Activated CD8-positive, alpha-beta memory T cell treated with anti-CD3 and anti-CD28 coated beads, Interleukin-2, amount 10 ng/mL, durations not matched to agents 7 days and 5 days (primary cell): Measurements from ENCODE around the gene FGFR3. TPM values are rescaled to one million over a fixed set of nuclear protein-coding genes. Genes with fewer than 3 reads are reported as not detected.

ENCODE experiments used
- ATAC-seq: fragments of 150-1000 bp; cut with Tn5 transposase; one replicate; pipeline ENCODE4 v1.10.0; 2021; ENCODE audit warnings: moderate library complexity
- CTCF ChIA-PET: fragments of 350-600 bp; sonication (Branson Sonifier 250); formaldehyde crosslinking; loops from one replicate; lab custom pipeline; 2021; ENCODE audit warnings: antibody characterized with exemption; lab: Charles Lee
- DNase-seq: peaks from one replicate; pipeline ENCODE4 v3.0.0-alpha.2; 2020
- H3K27ac Mint-ChIP-seq: one replicate; pipeline ENCODE4 v1.8.0; 2021; ENCODE audit warnings: mild to moderate bottlenecking, mixed read lengths
- H3K27me3 Mint-ChIP-seq: one replicate; pipeline ENCODE4 v1.8.0; 2021; ENCODE audit warnings: mixed read lengths
- H3K36me3 Mint-ChIP-seq: one replicate; pipeline ENCODE4 v1.8.0; 2021; ENCODE audit warnings: mild to moderate bottlenecking, mixed read lengths
- H3K4me1 Mint-ChIP-seq: one replicate; pipeline ENCODE4 v1.8.0; 2021; ENCODE audit warnings: mixed read lengths
- H3K4me3 Mint-ChIP-seq: one replicate; pipeline ENCODE4 v1.8.0; 2021; ENCODE audit warnings: mild to moderate bottlenecking, moderate library complexity, mixed read lengths
- H3K9me3 Mint-ChIP-seq: one replicate; pipeline ENCODE4 v1.8.0; 2022; ENCODE audit warnings: low read depth, mixed read lengths
- total RNA-seq, 2 experiments: library from RNA; stranded (reverse); gene quantifications; one replicate each; pipeline ENCODE4 v1.2.3, GENCODE V29; 2021

The FGFR3 gene
- total RNA-seq: under 1 TPM; 0.15 to 0.21 TPM

DNA sequence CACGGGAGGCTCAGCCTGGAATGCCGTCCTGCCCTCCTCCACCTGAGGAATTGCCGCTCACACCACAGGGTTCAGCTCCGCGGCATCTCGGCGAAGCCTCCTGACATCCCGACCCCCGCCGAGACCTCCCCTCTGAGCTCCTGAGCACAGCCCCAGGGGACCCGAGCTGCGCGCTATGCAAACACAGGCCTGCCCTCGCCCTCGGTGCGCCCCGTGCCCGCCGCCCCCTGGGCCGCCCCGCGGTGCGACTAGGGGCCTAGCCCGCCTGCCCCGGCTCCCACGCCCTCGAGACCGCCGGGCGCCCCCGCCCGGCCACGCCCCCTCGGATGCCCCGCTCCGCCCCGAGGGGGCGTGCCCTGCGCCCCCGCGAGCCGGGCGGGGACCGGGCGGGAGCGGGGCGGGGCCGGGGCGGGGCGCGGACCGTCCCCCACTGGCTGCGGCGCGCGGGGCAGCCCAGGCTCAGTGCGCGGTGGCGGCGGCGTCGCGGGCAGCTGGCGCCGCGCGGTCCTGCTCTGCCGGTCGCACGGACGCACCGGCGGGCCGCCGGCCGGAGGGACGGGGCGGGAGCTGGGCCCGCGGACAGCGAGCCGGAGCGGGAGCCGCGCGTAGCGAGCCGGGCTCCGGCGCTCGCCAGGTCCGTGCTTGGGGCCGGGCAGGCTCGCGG lies at the start of gene FGFR3:
Gene FGFR3 (plus strand): TSS at position 462 of the 664 bp plus-strand sequence. CDS start 642 bp downstream, outside the sequence.
- H3K27ac Mint-ChIP-seq: no peak within 1 kb of the TSS
- H3K4me1 Mint-ChIP-seq: peaks cover 2% of the 10 kb centered on the region
- ATAC-seq (peak; percentile 79), DNase-seq (no peak)
- CTCF ChIA-PET: interaction anchor here (1.0 to 2.3 kb wide), 4 partner anchors 17 to 110 kb away, joined by 3 to 7 read pairs (median 4); no protein-coding TSS in a partner anchor
- no peaks in the 10 kb centered on the region for H3K36me3 Mint-ChIP-seq
- H3K9me3 Mint-ChIP-seq: no peaks in the 10 kb centered on the region
- no peak within 1 kb of the TSS for H3K4me3 Mint-ChIP-seq
- H3K27me3 Mint-ChIP-seq: peaks cover 34% of the 10 kb centered on the region

DNA sequence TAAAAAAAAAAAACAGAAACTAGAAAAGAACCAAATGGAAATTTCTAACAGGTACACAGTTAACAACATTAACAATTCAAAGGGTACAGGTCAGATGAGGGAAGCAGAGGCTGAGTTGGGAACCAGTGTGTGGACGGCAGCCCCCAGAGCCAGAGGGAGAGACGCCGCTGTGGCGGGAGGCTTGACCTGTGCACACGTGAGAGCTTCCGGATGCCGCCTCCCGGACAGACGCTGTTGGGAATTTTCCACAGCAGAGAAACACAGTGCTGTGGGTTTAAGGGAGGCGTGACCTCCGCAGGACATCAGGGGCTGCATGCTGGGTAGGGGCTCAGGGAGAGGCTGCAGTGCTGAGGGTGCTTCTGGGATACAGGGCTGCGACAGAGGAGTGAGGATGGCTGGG lies 49.5 kb upstream of the FGFR3 start:
- Mint-ChIP-seq H3K4me3 (no peak overlapping the region), H3K36me3 (peaks cover 28% of the 10 kb centered on the region), H3K4me1 (no peaks in the 10 kb centered on the region), H3K9me3 (peaks cover 1% of the 10 kb centered on the region), H3K27ac (no peak overlapping the region), H3K27me3 (no peaks in the 10 kb centered on the region)
- ATAC-seq (no peak), DNase-seq (no peak)
- CTCF ChIA-PET: interaction anchor here (1.0 to 3.0 kb wide), 4 partner anchors 48 to 156 kb away, joined by 3 to 18 read pairs (median 4); no protein-coding TSS in a partner anchor

DNA sequence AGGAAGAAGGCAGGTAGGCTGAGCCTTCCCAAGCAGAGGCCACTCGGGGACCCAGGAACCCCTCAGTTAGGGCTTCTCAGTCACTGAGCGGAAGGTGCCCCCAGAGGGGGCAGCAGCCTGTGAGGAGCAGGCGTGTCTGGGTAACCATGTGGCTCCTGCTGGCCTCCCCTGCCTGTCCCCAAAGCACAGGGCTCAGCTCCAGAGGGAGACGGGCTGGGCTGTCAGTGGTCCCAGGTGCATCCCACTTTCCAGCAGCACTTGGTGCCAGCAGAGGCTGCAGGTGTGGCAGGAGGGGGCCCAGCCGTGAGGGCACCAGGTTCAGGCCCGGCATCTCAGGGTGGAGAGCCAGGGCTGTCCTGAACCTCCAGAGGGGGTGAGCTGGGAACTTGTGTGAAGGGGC lies 49.1 kb upstream of the FGFR3 start:
- no peak for DNase-seq
- no peaks in the 10 kb centered on the region for H3K27me3 Mint-ChIP-seq
- no peak for ATAC-seq
- peak overlapping the region; percentile 13 for H3K27ac Mint-ChIP-seq
- H3K4me1 Mint-ChIP-seq: no peaks in the 10 kb centered on the region
- no peak overlapping the region for H3K4me3 Mint-ChIP-seq
- H3K36me3 Mint-ChIP-seq: peaks cover 24% of the 10 kb centered on the region
- CTCF ChIA-PET: interaction anchor here (1.0 to 4.1 kb wide), 6 partner anchors 20 to 78 kb away, joined by 3 to 18 read pairs (median 4); no protein-coding TSS in a partner anchor
- H3K9me3 Mint-ChIP-seq: no peaks in the 10 kb centered on the region

DNA sequence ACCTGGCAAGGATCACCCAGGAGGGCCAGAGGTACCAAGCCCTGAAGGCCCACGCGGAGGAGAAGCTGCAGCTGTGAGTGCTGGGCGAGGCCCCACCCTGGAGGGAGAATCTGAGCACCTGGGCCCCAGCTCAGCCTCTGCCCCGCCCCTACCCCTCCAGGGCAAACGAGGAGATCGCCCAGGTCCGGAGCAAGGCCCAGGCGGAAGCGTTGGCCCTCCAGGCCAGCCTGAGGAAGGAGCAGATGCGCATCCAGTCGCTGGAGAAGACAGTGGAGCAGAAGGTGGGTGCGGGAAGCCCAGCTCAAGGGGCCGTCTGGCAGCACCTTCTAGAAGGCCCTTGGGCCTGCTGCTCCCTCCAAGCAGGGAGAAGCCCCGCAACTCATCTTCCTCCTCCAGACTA lies 48.5 kb upstream of the FGFR3 start:
- Mint-ChIP-seq H3K9me3 (no peaks in the 10 kb centered on the region), H3K4me1 (no peaks in the 10 kb centered on the region), H3K36me3 (peaks cover 20% of the 10 kb centered on the region), H3K4me3 (no peak overlapping the region), H3K27me3 (no peaks in the 10 kb centered on the region), H3K27ac (no peak overlapping the region)
- CTCF ChIA-PET: interaction anchor here (1.0 to 4.1 kb wide), 7 partner anchors 21 to 155 kb away, joined by 3 to 18 read pairs (median 4); no protein-coding TSS in a partner anchor
- DNase-seq (no peak), ATAC-seq (no peak)

DNA sequence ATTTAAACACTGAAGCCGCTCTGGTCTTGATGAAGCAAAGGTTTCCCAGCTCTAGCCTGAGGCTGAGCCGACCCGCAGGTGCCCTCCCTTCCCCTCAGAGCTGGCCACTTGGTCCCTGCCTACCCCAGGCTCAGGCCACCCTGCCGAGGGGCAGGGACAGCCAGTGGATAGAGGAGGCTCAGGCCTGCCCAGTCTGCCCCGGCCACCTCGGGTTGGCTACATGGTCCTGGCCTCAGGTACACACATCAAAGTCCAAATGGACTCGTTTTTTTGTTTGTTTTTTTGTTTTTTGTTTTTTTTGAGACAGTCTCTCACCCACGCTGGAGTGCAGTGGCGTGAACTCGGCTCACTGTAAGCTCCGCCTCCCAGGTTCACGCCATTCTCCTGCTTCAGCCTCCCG lies 47.9 kb upstream of the FGFR3 start:
- ATAC-seq: no peak
- H3K27ac Mint-ChIP-seq: no peak overlapping the region
- no peak for DNase-seq
- CTCF ChIA-PET: interaction anchor here (1.0 to 4.1 kb wide), 9 partner anchors 11 to 154 kb away, joined by 3 to 22 read pairs (median 5); no protein-coding TSS in a partner anchor
- H3K36me3 Mint-ChIP-seq: peaks cover 20% of the 10 kb centered on the region
- H3K4me3 Mint-ChIP-seq: no peak overlapping the region
- H3K9me3 Mint-ChIP-seq: no peaks in the 10 kb centered on the region
- no peaks in the 10 kb centered on the region for H3K27me3 Mint-ChIP-seq
- no peaks in the 10 kb centered on the region for H3K4me1 Mint-ChIP-seq

DNA sequence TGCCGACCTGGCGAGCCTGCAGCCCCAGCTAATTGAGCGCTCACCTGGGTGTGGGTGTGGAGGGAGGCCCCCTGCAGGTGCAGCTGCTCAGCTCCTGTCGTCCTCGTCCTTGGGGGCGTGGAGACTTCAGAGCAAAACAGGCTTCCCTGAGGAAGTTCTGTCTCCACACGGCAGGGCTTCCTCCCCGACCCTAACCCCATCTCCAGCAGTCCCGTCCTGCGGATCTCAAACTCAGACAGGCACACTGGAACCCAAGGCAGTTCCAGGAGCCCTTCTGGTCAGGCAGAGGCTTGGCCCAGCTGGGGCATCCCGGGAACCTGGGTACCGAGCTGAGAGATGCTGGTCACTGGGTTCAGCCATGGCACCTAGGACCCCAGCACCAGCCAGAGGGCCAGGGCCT lies 47.4 kb upstream of the FGFR3 start:
- no peak overlapping the region for H3K4me3 Mint-ChIP-seq
- no peak overlapping the region for H3K27ac Mint-ChIP-seq
- DNase-seq (no peak), ATAC-seq (no peak)
- H3K27me3 Mint-ChIP-seq: no peaks in the 10 kb centered on the region
- CTCF ChIA-PET: interaction anchor here (0.8 to 4.1 kb wide), 9 partner anchors 11 to 154 kb away, joined by 3 to 22 read pairs (median 5); no protein-coding TSS in a partner anchor
- H3K9me3 Mint-ChIP-seq: no peaks in the 10 kb centered on the region
- H3K36me3 Mint-ChIP-seq: peaks cover 18% of the 10 kb centered on the region
- H3K4me1 Mint-ChIP-seq: no peaks in the 10 kb centered on the region

DNA sequence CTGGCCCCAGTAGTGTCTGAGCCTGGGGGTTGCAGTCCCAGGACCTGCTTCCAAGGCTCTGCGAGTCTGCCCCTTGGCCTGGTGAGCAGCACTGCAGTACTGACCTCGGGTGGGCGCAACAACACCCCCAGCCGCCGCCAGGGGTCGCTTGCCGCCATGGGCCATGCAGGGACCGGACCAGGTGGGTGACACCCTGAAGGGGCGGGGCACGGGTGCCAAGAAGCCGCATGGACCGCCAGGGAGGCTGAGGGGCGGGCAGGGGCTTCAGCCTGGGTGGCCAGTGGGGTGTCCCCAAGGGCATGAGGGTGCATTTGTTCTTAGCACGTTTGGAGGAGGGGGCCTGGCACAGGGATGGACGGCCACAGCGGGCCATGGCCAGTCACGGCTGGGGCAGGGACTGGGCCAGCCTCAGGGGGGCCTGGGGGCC lies 46.8 kb upstream of the FGFR3 start:
- Mint-ChIP-seq H3K36me3 (peaks cover 14% of the 10 kb centered on the region), H3K27me3 (no peaks in the 10 kb centered on the region), H3K4me1 (no peaks in the 10 kb centered on the region), H3K27ac (no peak overlapping the region), H3K4me3 (no peak overlapping the region), H3K9me3 (no peaks in the 10 kb centered on the region)
- DNase-seq (peak; percentile 88), ATAC-seq (peak; percentile 75)
- CTCF ChIA-PET: interaction anchor here (0.7 to 6.1 kb wide), 13 partner anchors 8 to 161 kb away, joined by 3 to 86 read pairs (median 5); no protein-coding TSS in a partner anchor

DNA sequence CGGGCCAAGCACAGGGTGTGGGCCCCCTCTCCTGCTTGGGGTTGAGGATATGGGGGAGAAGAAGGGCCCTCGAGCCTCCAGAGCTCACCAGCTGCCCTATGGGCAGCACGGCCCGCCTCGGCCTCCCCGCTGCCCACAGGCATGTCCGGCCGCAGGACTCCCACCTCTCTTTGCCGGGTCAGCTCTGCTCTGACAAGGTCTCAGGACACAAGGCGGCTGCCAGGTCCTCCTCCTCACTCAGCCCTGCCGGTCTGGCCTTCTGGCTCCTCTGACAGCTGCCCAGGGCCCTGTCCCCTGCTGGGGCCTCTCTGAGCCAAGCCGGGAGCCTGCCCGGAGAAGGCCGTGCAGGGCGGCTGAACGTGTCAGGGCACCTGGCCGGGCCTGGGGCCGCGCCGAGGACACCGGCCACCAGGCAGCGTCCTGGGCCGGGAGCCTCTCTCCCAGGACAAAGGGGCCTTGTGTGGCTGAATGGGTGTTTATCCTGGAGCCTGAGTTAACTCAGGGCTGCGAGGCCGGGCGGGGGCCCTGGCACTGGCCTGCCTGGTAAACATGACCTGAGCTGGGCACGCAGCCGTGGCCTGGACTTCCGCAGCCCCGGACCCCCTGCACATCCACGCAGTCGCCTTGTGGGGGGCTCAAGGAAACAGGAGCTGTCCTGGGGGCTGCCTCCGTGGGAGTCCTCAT lies 46.0 kb upstream of the FGFR3 start:
- Mint-ChIP-seq H3K36me3 (peaks cover 7% of the 10 kb centered on the region), H3K9me3 (no peaks in the 10 kb centered on the region), H3K4me3 (no peak overlapping the region), H3K4me1 (no peaks in the 10 kb centered on the region), H3K27me3 (no peaks in the 10 kb centered on the region), H3K27ac (no peak overlapping the region)
- CTCF ChIA-PET: interaction anchor here (0.7 to 6.1 kb wide), 17 partner anchors 8 to 165 kb away, joined by 3 to 86 read pairs (median 5); no protein-coding TSS in a partner anchor
- no peak for DNase-seq
- ATAC-seq: no peak

DNA sequence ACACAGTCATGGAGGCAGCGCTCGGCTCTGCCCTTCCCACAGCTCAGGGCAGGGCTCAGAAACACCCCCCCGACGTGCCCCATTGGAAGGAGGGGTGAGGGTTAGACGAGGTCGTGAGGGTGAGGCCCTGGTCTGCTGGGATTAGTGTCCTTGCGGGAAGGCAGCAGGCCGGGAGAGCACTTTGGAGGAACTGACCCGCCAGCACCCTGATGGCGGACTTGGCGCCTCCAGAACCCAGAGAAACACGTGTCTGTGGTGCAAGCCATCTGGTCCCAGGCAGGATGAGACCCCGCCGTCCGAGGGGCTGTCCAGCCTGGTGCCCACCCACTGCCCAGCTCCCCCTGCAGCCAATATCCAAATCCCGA lies 45.5 kb upstream of the FGFR3 start:
- no peaks in the 10 kb centered on the region for H3K27me3 Mint-ChIP-seq
- H3K27ac Mint-ChIP-seq: no peak overlapping the region
- CTCF ChIA-PET: interaction anchor here (1.0 to 6.1 kb wide), 16 partner anchors 8 to 166 kb away, joined by 3 to 86 read pairs (median 4); partner anchors contain the start of gene SLBP
- H3K4me1 Mint-ChIP-seq: no peaks in the 10 kb centered on the region
- no peak for DNase-seq
- H3K9me3 Mint-ChIP-seq: no peaks in the 10 kb centered on the region
- H3K36me3 Mint-ChIP-seq: peaks cover 4% of the 10 kb centered on the region
- no peak for ATAC-seq
- no peak overlapping the region for H3K4me3 Mint-ChIP-seq

DNA sequence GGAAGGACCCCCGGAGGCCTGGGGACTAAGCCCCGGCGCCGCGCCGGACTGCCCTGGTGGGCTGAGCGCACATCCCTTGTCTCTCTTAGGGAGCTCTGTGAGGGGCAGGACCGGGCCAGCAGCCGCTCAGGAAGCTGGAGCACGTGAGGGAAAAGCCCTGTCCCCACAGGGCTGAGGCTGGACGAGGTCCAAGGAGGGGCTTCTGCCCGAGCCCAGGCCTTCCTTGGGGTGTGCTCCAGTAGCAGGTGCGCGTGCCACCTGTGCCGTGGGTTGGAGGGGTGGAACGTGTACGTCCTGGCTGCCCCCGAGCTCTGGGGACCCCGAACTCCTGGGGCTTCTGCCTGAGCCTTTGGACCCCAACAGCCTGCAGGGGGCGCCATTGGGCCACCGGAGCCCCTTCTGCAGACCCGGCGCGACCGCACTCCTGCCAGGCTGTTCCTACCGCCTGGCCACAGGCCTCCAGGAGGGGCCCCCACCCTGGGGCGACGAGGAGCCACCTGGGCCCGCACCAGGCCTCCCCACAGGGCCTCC lies 44.6 kb upstream of the FGFR3 start:
- DNase-seq: peak; percentile 90
- H3K4me3 Mint-ChIP-seq: no peak overlapping the region
- H3K27ac Mint-ChIP-seq: no peak overlapping the region
- CTCF ChIA-PET: interaction anchor here (0.5 to 6.1 kb wide), 29 partner anchors 7 to 554 kb away, joined by 3 to 86 read pairs (median 3); partner anchors contain the start of genes FGFR3 and SLBP
- peaks cover 2% of the 10 kb centered on the region for H3K36me3 Mint-ChIP-seq
- no peaks in the 10 kb centered on the region for H3K9me3 Mint-ChIP-seq
- H3K4me1 Mint-ChIP-seq: peaks cover 3% of the 10 kb centered on the region
- H3K27me3 Mint-ChIP-seq: no peaks in the 10 kb centered on the region
- peak; percentile 63 for ATAC-seq

DNA sequence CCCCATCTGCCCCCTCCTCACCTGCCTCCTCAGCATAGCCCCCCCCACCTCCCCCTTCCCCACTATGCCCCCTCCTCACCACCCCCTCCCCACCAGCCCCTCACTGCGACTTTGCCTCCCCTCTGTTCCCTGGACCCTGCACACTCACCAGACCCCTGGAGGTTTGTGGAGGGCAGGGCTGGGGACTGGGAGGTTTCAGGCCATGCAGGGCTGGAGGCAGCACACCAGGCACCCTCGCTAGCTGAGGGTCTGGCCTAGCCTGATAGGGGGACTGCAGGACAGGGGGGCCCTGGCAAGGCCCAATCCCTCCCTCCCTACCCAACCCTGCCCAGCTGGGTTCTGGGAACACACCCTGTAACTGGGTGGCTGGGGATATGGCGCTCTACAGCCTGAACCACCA lies 43.7 kb upstream of the FGFR3 start:
- CTCF ChIA-PET: interaction anchor here (1.4 to 6.1 kb wide), 3 partner anchors 61 to 150 kb away, joined by 3 to 86 read pairs (median 15); no protein-coding TSS in a partner anchor
- peaks cover under 1% of the 10 kb centered on the region for H3K36me3 Mint-ChIP-seq
- ATAC-seq: no peak
- no peaks in the 10 kb centered on the region for H3K27me3 Mint-ChIP-seq
- no peak overlapping the region for H3K4me3 Mint-ChIP-seq
- H3K9me3 Mint-ChIP-seq: no peaks in the 10 kb centered on the region
- DNase-seq: no peak
- H3K4me1 Mint-ChIP-seq: peaks cover 3% of the 10 kb centered on the region
- H3K27ac Mint-ChIP-seq: no peak overlapping the region

DNA sequence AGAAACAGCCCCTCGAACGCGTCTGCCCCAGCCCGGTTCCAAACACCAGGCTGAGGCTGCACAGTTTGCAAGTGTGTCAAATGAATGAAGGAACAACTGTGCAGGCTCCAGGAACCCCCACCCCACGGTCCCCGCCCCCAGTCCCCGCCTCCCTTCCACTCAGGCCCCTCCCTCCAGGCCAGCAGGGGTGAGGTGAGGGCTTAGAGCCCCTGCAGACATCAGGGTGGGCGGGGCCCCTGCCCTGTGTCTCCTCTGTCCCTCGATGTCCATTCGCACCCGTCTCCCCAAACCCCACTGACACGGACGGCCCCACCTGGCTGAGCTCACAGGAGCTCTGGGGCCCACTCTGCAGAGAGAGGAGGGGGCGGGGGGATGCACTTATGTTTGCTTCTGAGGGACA lies 43.3 kb upstream of the FGFR3 start:
- Mint-ChIP-seq H3K4me3 (no peak overlapping the region), H3K4me1 (peaks cover 3% of the 10 kb centered on the region), H3K27ac (no peak overlapping the region), H3K9me3 (no peaks in the 10 kb centered on the region), H3K27me3 (no peaks in the 10 kb centered on the region), H3K36me3 (no peaks in the 10 kb centered on the region)
- DNase-seq (no peak), ATAC-seq (no peak)
- CTCF ChIA-PET: interaction anchor here (1.4 to 6.1 kb wide), 3 partner anchors 61 to 150 kb away, joined by 3 to 86 read pairs (median 15); no protein-coding TSS in a partner anchor
